Panc1 (cell line): Measurements from ENCODE around the gene EHD1. TPM values are rescaled to one million over a fixed set of nuclear protein-coding genes. Genes with fewer than 3 reads are reported as not detected.

Experiments
- ATAC-seq: fragments of 200-7000 bp; cut with Tn5 transposase; 2 replicates; pipeline ENCODE4 v1.9.1; 2020; ENCODE audit warnings: mild to moderate bottlenecking, moderate library complexity
- BruUV-seq: library from RNA; stranded (reverse); fragments of 400-500 nt; replicated peaks from 2 replicates; lab custom pipeline; 2021; lab: Mats Ljungman, UMichigan
- CTCF ChIA-PET: fragments of 300-600 bp; sonication (Branson Sonifier 250); formaldehyde crosslinking; loops from one replicate; lab custom pipeline; 2022; ENCODE audit warnings: antibody characterized with exemption; lab: Charles Lee
- POLR2A ChIA-PET: fragments of 300-600 bp; sonication (Branson Sonifier 250); formaldehyde crosslinking; loops from one replicate; lab custom pipeline; 2022; ENCODE audit warnings: antibody characterized with exemption; lab: Charles Lee
- DNase-seq: peaks from one replicate; pipeline ENCODE4 v3.0.0-alpha.2; 2010; ENCODE audit warnings: low read depth, low spot score
- H3K27ac ChIP-seq: 2 replicates; pipeline ENCODE4 v1.5.1; 2011; ENCODE audit warnings: mild to moderate bottlenecking, low read length, inconsistent platforms
- H3K27me3 ChIP-seq: fragments of 200-500 bp; sonication (Bioruptor generic); 2 replicates; pipeline ENCODE4 v1.6.0; 2014; ENCODE audit warnings: low read length, inconsistent platforms; ENCODE audit not compliant: control insufficient read depth, insufficient read depth
- H3K36me3 ChIP-seq: fragments of 200-500 bp; sonication (Bioruptor generic); 2 replicates; pipeline ENCODE4 v1.5.1; 2014; ENCODE audit warnings: inconsistent platforms, mild to moderate bottlenecking, low read length, moderate library complexity; ENCODE audit not compliant: control insufficient read depth, insufficient read depth
- H3K4me1 ChIP-seq: 2 replicates; pipeline ENCODE4 v1.5.1; 2011; ENCODE audit warnings: inconsistent platforms, mild to moderate bottlenecking, low read length, moderate library complexity; ENCODE audit not compliant: control insufficient read depth, insufficient read depth
- H3K4me3 ChIP-seq, 2 experiments: 2 replicates each; pipeline ENCODE4 v1.5.1; 2011 to 2012; ENCODE audit warnings: low read depth in 2 of 2, low read length in 2 of 2, mild to moderate bottlenecking in 2 of 2, inconsistent platforms in 1 of 2, moderate library complexity in 1 of 2
- H3K9me3 ChIP-seq: fragments of 200-500 bp; sonication (Bioruptor generic); 2 replicates; pipeline ENCODE4 v1.5.1; 2014; ENCODE audit warnings: low read depth, mild to moderate bottlenecking, inconsistent platforms, low read length, moderate library complexity; ENCODE audit not compliant: control insufficient read depth, insufficient read depth
- CTCF ChIP-seq: fragments of 450-650 bp; IDR thresholded peaks from 2 replicates; pipeline ENCODE4 v1.5.1; 2017; ENCODE audit warnings: mild to moderate bottlenecking
- POLR2AphosphoS5 ChIP-seq: IDR thresholded peaks from 2 replicates; pipeline ENCODE4 v1.6.1; 2012; ENCODE audit warnings: mild to moderate bottlenecking, low read depth, low read length, moderate library complexity
- REST ChIP-seq, 2 experiments: IDR thresholded peaks; 2 replicates each; pipeline ENCODE4 v1.6.1; 2011 to 2012; ENCODE audit warnings: low read depth in 2 of 2, control low read depth in 1 of 2, low read length in 1 of 2, mild to moderate bottlenecking in 1 of 2, moderate library complexity in 1 of 2; ENCODE audit not compliant: insufficient read depth in 1 of 2
- SIN3A ChIP-seq: IDR thresholded peaks from 2 replicates; pipeline ENCODE4 v1.6.1; 2012; ENCODE audit warnings: low read depth, mild to moderate bottlenecking, low read length, moderate library complexity, borderline replicate concordance; ENCODE audit not compliant: insufficient read depth
- TCF7L2 ChIP-seq: IDR thresholded peaks from 2 replicates; pipeline ENCODE4 v1.6.1; 2011; ENCODE audit warnings: mild to moderate bottlenecking, low read depth, low read length, inconsistent platforms
- in situ Hi-C: cut with HindIII; loops from 2 replicates; pipeline ENCODE4 v1.10.0; 2016; ENCODE audit warnings: low sequenced_read_pairs, low pct_unique_long_range_greater_than_20kb
- intact Hi-C: fragments of 100-400 bp; cut with micrococcal nuclease; formaldehyde crosslinking; loops from one replicate; pipeline ENCODE4 v1.10.0; 2022; ENCODE audit not compliant: unreplicated experiment
- total RNA-seq: library from RNA; stranded (reverse); gene quantifications from one replicate; pipeline ENCODE4 v1.2.1, GENCODE V29; 2021; ENCODE audit not compliant: unreplicated experiment

The EHD1 gene
- total RNA-seq, 1 experiment from 2014 or later = 186 TPM

GRCh38 chr11:64875369-64876228 lies 2.8 kb downstream of the EHD1 start:
- Histone ChIP-seq H3K27ac (peak overlapping the region; percentile 89), H3K4me1 (peaks cover 59% of the 10 kb centered on the region), H3K36me3 (peaks cover 9% of the 10 kb centered on the region), H3K4me3 (peak overlapping the region; percentile 88 to 99), H3K9me3 (no peaks in the 10 kb centered on the region), H3K27me3 (no peaks in the 10 kb centered on the region)
- TF ChIP-seq POLR2AphosphoS5 (no peak), SIN3A (no peak), CTCF (peak; percentile 57), TCF7L2 (no peak)
- in situ Hi-C loops (no loop called here), intact Hi-C loops (no loop called here)
- ATAC-seq = no peak
- ChIA-PET CTCF (interaction anchor here (0.7 to 2.1 kb wide), 3 partner anchors 11 to 76 kb away, joined by 3 to 8 read pairs (median 7); no protein-coding TSS in a partner anchor), POLR2A (interaction anchor here (0.6 kb wide), 1 partner anchor 16 kb away, joined by 7 read pairs; no protein-coding TSS in a partner anchor)
- no TSS peak for BruUV-seq
- DNase-seq = no peak

- in situ Hi-C loops (no loop called here), intact Hi-C loops (no loop called here)
- Histone ChIP-seq H3K4me3 (peak overlapping the region; percentile 88 to 99), H3K9me3 (no peaks in the 10 kb centered on the region), H3K27me3 (no peaks in the 10 kb centered on the region), H3K4me1 (peaks cover 59% of the 10 kb centered on the region), H3K36me3 (peaks cover 9% of the 10 kb centered on the region), H3K27ac (peak overlapping the region; percentile 89)
- ATAC-seq (no peak), DNase-seq (no peak)
- TF ChIP-seq POLR2AphosphoS5 = no peak
- no peak for TF ChIP-seq SIN3A
- TF ChIP-seq TCF7L2 = no peak
- no peak for TF ChIP-seq CTCF
- TF ChIP-seq REST (IDR thresholded peaks at IDR 0.05; ENCODE audit: insufficient read depth in 1 of 2, low read depth in 2 of 2, low read length in 1 of 2) = no peak
- POLR2A ChIA-PET = interaction anchor here (0.6 kb wide), 2 partner anchors 18 to 92 kb away, joined by 6 to 7 read pairs; no protein-coding TSS in a partner anchor
- CTCF ChIA-PET = interaction anchor here (0.6 to 0.7 kb wide), 3 partner anchors 11 to 75 kb away, joined by 3 to 8 read pairs (median 5); no protein-coding TSS in a partner anchor
- BruUV-seq = no TSS peak
These were observed 3.8 kb downstream of the EHD1 start for GRCh38 chr11:64874308-64875240.
